GM23248 (cell line): ENCODE measurements around the gene PTCH2.

Experiments used
- EZH2 ChIP-seq: fragments of 200-600 bp; sonication (generic); IDR thresholded peaks from 2 replicates; pipeline ENCODE4 v1.6.1; 2018; ENCODE audit warnings: antibody characterized with exemption, mild to moderate bottlenecking; ENCODE audit not compliant: insufficient read depth, poor library complexity, severe bottlenecking
- EZH2phosphoT487 ChIP-seq: fragments of 200-600 bp; sonication (generic); IDR thresholded peaks from 2 replicates; pipeline ENCODE4 v1.6.1; 2018; ENCODE audit warnings: antibody characterized with exemption, moderate library complexity, mild to moderate bottlenecking, low read depth; ENCODE audit not compliant: insufficient read depth

DNA sequence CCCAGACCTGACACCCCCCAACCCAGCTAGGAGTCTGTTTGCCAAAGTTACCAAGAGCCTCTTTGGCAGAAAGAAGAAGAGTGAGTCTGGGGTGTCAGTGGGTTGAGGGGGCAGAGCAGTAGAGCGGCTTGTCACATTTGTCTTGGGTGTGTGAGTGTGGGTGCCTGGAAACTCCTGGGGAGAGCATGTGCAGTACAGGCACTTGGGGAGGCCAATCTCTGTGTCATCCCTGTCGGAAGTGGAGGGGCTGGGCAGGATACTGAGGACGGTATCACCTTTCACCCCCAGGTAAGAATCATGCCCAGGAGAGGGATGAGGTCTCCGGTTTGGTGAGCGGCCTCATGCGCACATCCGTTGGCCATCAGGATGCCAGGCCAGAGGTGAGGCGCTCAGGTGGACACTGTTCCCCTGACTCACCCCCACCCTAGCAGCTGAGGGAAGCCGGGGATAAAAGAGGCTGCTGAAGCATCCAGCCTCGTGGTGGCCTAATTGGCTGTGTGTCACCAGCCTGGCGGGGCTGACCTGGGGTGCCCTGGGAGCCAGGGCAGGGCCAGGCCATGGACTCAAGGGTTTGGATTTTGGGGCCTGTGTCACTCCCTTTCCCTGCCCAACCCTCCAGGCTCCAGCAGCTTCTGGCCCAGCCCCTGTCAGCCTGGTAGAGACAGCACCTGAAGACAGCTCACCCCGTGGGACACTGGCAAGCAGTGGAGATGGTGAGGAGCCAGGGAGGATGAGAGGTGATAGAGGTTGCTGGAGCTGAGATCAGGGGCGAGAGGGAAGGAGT lies 39.5 kb downstream of the PTCH2 start:
- TF ChIP-seq EZH2 = no peak
- no peak for TF ChIP-seq EZH2phosphoT487
